ENCODE data around the gene MAPK6.

Gene MAPK6

GRCh38 chr15:52094811-52095584 lies 76.0 kb downstream of the MAPK6 start:
- ChIA-PET CTCF (no interaction called here), POLR2A (no interaction called here)
- Histone ChIP-seq H3K9me3 (ENCODE audit: control insufficient read depth, insufficient read depth, low read depth, low read length) (no peaks in the 10 kb centered on the region), H3K4me1 (ENCODE audit: control insufficient read depth, insufficient read depth, low read length) (no peaks in the 10 kb centered on the region; the same call in 1 of the 2 replicates), H3K27ac (ENCODE audit: extremely low read depth, low read depth, low read length) (no peak overlapping the region), H3K36me3 (ENCODE audit: control insufficient read depth in 2 of 2, insufficient read depth in 1 of 2, low read length in 2 of 2) (no peaks in the 10 kb centered on the region), H3K4me3 (ENCODE audit: low read depth, low read length) (no peak overlapping the region)
- TF ChIP-seq, protein P1, sequence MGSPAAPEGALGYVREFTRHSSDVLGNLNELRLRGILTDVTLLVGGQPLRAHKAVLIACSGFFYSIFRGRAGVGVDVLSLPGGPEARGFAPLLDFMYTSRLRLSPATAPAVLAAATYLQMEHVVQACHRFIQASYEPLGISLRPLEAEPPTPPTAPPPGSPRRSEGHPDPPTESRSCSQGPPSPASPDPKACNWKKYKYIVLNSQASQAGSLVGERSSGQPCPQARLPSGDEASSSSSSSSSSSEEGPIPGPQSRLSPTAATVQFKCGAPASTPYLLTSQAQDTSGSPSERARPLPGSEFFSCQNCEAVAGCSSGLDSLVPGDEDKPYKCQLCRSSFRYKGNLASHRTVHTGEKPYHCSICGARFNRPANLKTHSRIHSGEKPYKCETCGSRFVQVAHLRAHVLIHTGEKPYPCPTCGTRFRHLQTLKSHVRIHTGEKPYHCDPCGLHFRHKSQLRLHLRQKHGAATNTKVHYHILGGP (tag by site-specific recombination; IDR thresholded peaks at IDR 0.05) = no peak
- TF ChIP-seq, protein P2, sequence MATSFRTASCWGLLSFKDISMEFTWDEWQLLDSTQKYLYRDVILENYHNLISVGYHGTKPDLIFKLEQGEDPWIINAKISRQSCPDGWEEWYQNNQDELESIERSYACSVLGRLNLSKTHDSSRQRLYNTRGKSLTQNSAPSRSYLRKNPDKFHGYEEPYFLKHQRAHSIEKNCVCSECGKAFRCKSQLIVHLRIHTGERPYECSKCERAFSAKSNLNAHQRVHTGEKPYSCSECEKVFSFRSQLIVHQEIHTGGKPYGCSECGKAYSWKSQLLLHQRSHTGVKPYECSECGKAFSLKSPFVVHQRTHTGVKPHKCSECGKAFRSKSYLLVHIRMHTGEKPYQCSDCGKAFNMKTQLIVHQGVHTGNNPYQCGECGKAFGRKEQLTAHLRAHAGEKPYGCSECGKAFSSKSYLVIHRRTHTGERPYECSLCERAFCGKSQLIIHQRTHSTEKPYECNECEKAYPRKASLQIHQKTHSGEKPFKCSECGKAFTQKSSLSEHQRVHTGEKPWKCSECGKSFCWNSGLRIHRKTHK (tag by site-specific recombination; IDR thresholded peaks at IDR 0.05) = no peak
- TF ChIP-seq ZNF138 (tag by site-specific recombination; IDR thresholded peaks at IDR 0.05; ENCODE audit: borderline replicate concordance) (no peak), ZNF660 (tag by site-specific recombination; IDR thresholded peaks at IDR 0.05) (no peak)

GRCh38 chr15:52095597-52096262 lies 76.7 kb downstream of the MAPK6 start:
- Histone ChIP-seq H3K36me3 (ENCODE audit: control insufficient read depth in 2 of 2, insufficient read depth in 1 of 2, low read length in 2 of 2) (no peaks in the 10 kb centered on the region), H3K4me3 (ENCODE audit: low read depth, low read length) (no peak overlapping the region), H3K27ac (ENCODE audit: extremely low read depth, low read depth, low read length) (no peak overlapping the region), H3K4me1 (ENCODE audit: control insufficient read depth, insufficient read depth, low read length) (no peaks in the 10 kb centered on the region; the same call in 1 of the 2 replicates), H3K9me3 (ENCODE audit: control insufficient read depth, insufficient read depth, low read depth, low read length) (no peaks in the 10 kb centered on the region)
- TF ChIP-seq, protein P1 (tag by site-specific recombination; IDR thresholded peaks at IDR 0.05) = no peak
- TF ChIP-seq ZNF140 (tag by site-specific recombination; IDR thresholded peaks at IDR 0.05) (no peak), MZF1 (tag by site-specific recombination; IDR thresholded peaks at IDR 0.05; ENCODE audit: borderline replicate concordance) (no peak), ZNF830 (tag by site-specific recombination; IDR thresholded peaks at IDR 0.05; ENCODE audit: low read depth) (no peak), ZNF2 (tag by site-specific recombination; IDR thresholded peaks at IDR 0.05) (no peak), ZNF610 (tag by site-specific recombination; IDR thresholded peaks at IDR 0.05; ENCODE audit: borderline replicate concordance) (no peak), ZNF394 (tag by site-specific recombination; IDR thresholded peaks at IDR 0.05; ENCODE audit: borderline replicate concordance) (no peak), ZNF776 (tag by site-specific recombination; IDR thresholded peaks at IDR 0.05; ENCODE audit: borderline replicate concordance) (no peak), ZSCAN23 (tag by site-specific recombination; IDR thresholded peaks at IDR 0.05) (no peak), ZFP37 (tag by site-specific recombination; IDR thresholded peaks at IDR 0.05) (no peak), GLIS2 (tag by site-specific recombination; IDR thresholded peaks at IDR 0.05) (no peak), ZNF146 (tag by site-specific recombination; IDR thresholded peaks at IDR 0.05) (peak; percentile 82), GLI2 (tag by site-specific recombination; IDR thresholded peaks at IDR 0.05; ENCODE audit: borderline replicate concordance, low read depth) (no peak), ZNF544 (tag by site-specific recombination; IDR thresholded peaks at IDR 0.05) (no peak), ZNF529 (tag by site-specific recombination; IDR thresholded peaks at IDR 0.05; ENCODE audit: insufficient replicate concordance) (no peak)
- TF ChIP-seq, protein P3, sequence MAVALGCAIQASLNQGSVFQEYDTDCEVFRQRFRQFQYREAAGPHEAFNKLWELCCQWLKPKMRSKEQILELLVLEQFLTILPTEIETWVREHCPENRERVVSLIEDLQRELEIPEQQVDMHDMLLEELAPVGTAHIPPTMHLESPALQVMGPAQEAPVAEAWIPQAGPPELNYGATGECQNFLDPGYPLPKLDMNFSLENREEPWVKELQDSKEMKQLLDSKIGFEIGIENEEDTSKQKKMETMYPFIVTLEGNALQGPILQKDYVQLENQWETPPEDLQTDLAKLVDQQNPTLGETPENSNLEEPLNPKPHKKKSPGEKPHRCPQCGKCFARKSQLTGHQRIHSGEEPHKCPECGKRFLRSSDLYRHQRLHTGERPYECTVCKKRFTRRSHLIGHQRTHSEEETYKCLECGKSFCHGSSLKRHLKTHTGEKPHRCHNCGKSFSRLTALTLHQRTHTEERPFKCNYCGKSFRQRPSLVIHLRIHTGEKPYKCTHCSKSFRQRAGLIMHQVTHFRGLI (tag by site-specific recombination; IDR thresholded peaks at IDR 0.05) = no peak
- TF ChIP-seq, protein P4, sequence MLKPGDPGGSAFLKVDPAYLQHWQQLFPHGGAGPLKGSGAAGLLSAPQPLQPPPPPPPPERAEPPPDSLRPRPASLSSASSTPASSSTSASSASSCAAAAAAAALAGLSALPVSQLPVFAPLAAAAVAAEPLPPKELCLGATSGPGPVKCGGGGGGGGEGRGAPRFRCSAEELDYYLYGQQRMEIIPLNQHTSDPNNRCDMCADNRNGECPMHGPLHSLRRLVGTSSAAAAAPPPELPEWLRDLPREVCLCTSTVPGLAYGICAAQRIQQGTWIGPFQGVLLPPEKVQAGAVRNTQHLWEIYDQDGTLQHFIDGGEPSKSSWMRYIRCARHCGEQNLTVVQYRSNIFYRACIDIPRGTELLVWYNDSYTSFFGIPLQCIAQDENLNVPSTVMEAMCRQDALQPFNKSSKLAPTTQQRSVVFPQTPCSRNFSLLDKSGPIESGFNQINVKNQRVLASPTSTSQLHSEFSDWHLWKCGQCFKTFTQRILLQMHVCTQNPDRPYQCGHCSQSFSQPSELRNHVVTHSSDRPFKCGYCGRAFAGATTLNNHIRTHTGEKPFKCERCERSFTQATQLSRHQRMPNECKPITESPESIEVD (tag by site-specific recombination; IDR thresholded peaks at IDR 0.05) = 0 out of 2 replicates have a peak, but pooled peaks have one; percentile 10
- ChIA-PET CTCF (no interaction called here), POLR2A (no interaction called here)
